Choroid plexus epithelial cell (primary cell): Measurements from ENCODE around the gene STEAP2.

Experiments
- DNase-seq: peaks from one replicate; pipeline ENCODE4 v3.0.0-alpha.2; 2010; ENCODE audit warnings: low read depth
- H3K4me3 ChIP-seq: 2 replicates; pipeline ENCODE4 v1.5.1; 2011; ENCODE audit warnings: low read depth, mild to moderate bottlenecking, control low read depth, low read length, moderate library complexity
- TF ChIP-seq, protein P1 (sequence below): conservative IDR thresholded peaks from 2 replicates; pipeline ENCODE4 v1.5.1; 2011; ENCODE audit warnings: low read depth, mild to moderate bottlenecking, control low read depth, inconsistent platforms, low read length, moderate library complexity

The STEAP2 gene

DNA sequence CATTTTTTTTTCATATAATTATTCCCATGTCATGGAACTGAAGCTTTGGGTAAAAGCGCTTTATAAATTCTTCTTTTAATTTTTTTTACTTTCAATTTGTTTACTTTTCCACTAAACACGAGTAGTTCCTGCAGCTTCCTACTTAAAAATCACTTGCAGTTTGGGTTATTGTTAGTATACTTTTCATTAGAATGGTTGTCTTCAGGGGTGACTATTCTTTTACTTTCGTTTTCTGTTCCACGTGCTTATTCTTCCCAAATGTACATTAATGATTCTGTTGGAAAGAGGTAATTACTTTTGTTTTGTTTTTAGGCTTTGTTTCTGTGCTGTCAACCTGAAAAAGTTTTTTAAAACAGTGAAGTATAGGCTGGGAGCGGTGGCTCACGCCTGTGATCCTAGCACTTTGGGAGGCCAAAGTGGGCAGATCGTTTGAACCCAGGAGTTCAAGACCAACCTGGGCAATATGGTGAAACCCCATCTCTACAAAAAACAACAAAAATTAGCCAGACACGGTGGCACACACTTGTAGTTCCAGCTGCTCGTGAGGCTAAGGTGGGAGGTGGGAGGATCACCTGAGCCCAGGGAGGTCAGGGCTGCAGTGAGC is 28.2 kb downstream of the STEAP2 start:
- no peak for DNase-seq
- TF ChIP-seq, protein P1, sequence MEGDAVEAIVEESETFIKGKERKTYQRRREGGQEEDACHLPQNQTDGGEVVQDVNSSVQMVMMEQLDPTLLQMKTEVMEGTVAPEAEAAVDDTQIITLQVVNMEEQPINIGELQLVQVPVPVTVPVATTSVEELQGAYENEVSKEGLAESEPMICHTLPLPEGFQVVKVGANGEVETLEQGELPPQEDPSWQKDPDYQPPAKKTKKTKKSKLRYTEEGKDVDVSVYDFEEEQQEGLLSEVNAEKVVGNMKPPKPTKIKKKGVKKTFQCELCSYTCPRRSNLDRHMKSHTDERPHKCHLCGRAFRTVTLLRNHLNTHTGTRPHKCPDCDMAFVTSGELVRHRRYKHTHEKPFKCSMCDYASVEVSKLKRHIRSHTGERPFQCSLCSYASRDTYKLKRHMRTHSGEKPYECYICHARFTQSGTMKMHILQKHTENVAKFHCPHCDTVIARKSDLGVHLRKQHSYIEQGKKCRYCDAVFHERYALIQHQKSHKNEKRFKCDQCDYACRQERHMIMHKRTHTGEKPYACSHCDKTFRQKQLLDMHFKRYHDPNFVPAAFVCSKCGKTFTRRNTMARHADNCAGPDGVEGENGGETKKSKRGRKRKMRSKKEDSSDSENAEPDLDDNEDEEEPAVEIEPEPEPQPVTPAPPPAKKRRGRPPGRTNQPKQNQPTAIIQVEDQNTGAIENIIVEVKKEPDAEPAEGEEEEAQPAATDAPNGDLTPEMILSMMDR, result no peak
- H3K4me3 ChIP-seq, result no peak overlapping the region

DNA sequence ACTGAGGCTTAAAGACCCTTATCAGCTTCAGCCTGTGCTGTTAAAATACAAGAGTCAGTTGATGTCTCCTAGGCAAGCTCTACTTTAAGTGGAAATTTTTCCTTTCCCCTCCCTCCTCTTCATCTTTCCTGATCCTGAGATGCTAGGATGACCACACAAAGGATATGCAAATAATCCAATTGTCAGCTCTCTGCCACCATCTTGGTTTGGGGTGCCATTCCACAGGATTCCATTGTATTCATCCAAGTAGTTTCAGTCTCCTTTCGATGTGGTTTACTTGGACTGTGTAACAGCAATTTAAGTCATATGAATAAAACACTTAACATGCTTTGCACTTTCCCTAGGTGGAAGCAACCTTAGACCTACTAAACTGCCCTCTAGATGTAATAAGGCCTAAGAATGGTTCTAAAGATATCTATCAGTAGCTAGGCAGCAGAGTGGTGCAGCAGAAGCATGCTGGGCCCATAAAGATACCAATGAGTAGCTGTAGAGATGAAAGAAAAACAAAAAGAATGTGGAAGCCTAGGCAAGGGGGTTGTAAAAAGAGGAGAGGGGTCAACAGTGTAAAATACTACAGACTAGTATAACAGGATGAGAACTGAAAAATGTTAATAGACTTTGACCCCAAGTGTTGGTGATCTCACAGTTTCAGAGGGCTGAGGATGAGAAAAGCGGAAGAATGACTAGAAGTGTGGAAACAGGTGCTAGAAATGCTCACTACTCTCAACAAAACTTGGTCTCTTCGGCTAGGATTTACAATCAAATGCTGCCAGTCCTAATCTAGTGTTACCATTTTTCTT is 31.0 kb downstream of the STEAP2 start:
- H3K4me3 ChIP-seq, result no peak overlapping the region
- DNase-seq, result no peak
- TF ChIP-seq, protein P1, result no peak

DNA sequence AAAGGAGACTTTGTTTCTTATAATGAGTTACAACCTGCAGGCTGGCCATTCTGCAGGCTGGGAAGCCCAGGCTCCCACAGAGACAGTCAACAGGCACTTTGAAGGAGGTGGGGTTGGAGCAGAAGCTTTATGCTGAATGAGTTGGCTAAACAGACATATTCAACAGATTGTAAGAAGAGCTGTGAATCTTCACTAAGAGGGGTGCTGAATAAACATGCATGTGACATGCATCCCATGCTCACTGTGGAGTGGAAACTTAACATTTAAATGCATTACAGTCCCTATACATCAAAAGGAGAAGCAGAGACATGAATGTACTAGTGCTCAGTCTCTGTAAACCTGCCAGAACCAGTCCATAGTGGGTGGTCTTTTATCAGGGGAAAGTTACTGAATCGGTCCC is 32.0 kb downstream of the STEAP2 start:
- DNase-seq, result no peak
- no peak overlapping the region for H3K4me3 ChIP-seq
- TF ChIP-seq, protein P1, result no peak

DNA sequence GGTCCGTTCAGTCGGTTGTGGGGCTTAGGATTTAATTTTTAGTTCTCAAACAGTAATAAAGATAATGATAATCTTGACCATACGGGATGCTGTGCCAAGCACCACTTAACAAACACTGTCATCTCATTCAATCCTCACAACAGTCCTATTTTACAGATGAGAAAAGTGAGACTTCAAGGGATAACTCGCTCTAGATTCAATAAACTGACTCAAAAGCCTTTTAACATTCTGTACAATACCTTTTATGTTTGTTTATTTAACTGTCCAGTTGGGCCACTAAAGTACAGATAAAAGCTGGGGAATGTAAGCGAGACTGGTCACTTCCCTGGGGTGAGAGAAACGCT is 33.0 kb downstream of the STEAP2 start:
- TF ChIP-seq, protein P1, result no peak
- H3K4me3 ChIP-seq, result peak overlapping the region; percentile 93

DNA sequence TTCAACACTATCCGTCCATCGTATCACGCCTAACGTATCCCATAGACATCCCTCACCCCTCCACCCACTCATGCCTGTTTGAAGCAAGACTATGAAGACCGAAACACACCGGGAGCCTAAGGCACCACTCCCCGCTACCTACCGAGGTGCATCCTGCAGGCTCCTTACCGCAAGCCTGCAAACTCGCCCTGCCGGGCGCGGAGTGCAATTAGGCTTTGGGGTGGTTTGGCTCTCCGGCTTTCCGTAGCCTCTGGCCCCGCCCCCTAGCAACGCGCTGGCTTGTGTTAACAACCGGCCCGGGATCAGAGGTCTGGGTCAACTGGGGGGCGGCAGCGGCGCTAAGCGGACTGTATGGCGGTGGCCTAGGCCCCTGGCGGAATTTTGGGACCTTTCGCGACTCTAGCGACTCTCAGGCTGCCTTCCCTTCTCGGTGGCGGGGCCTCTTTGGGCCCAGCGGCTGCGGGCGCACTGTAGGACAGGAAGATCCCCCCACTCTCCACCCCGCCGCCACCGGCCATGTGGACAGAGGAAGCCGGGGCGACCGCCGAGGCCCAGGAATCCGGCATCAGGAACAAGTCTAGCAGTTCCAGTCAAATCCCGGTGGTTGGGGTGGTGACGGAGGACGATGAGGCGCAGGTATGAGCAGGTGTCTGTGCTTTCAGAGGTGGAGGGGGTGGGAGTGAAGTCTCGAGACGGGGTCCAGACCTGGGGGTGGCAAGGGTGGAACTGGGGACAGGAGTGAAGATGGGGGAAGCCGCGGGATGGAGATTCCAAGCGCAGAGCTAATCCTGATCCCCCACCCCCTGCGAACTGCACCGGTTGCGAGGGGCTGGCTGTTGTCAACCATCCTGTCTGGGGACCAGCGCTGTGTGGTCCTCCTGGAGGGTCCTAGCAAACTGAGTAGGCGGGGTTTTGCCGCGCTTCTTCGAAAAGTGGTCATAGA is 33.6 kb downstream of the STEAP2 start, which contains the start of gene CFAP69:
TSS of gene CFAP69 (plus strand) at position 266 of the 943 bp plus-strand sequence. CDS start at position 517, 251 bp downstream.
- peak; percentile 86 for DNase-seq
- TF ChIP-seq, protein P1, result peak; percentile 58
- peak within 1 kb of the TSS; percentile 93 for H3K4me3 ChIP-seq

More for the DNA sequence above, 33.0 kb downstream of the STEAP2 start:
- DNase-seq, result no peak

DNA sequence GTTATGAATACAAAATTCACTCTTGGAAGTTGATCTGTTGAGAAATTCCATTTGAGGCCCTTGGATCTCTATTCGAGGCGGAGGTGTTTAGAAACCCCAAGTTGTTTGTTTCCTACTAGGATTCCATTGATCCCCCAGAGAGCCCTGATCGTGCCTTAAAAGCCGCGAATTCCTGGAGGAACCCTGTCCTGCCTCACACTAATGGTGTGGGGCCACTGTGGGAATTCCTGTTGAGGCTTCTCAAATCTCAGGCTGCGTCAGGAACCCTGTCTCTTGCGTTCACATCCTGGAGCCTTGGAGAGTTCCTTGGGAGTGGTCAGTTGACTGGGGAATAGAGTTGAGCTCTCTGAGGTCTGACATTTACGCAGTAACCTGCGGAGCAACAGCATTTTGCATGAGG is 34.6 kb downstream of the STEAP2 start:
- H3K4me3 ChIP-seq, result peak overlapping the region; percentile 15
- TF ChIP-seq, protein P1, result no peak
- DNase-seq, result no peak
